Transverse colon (tissue), 4 donors: ENCODE data around the gene TMEM222.

ENCODE experiments used
- CTCF ChIP-seq, 5 experiments: fragments of 200-600 bp in 3 of 5; fragments of 450-650 bp in 2 of 5; sonication (generic) in 3 of 5; IDR thresholded peaks; 1 replicate in 2 of 5; 2 replicates in 3 of 5; pipeline ENCODE4 v1.5.1; 2016 to 2017; ENCODE audit warnings: antibody characterized with exemption in 5 of 5, inconsistent platforms in 3 of 5, mild to moderate bottlenecking in 2 of 5, moderate library complexity in 1 of 5
- POLR2AphosphoS5 ChIP-seq, 3 donors: sonication (generic); formaldehyde crosslinking; IDR thresholded peaks; one replicate each; pipeline ENCODE4 v1.6.1; 2016; ENCODE audit warnings: antibody characterized with exemption in 3 of 3

DNA sequence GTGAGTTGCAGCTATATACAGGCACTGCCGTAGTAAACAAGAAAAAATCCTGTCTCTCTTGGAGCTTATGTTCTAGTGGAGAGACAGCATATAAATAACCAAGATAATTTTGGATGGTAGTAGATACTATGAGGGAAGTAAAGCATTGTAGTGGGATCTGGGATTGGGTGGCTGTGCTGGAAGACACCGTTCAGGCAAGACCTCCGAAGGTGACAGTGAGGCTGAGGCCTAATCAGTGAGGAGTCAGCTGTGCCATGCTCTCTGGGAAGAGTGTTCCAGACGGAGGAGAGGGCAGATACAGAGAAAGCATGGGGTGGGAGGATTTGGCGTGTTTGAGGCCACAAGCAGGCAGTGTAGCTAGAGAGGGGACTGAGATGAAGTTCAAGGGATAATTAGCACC lies 6.0 kb downstream of the TMEM222 start:
- TF ChIP-seq CTCF (IDR thresholded peaks at IDR 0.05) = no peak
- TF ChIP-seq POLR2AphosphoS5 (IDR thresholded peaks at IDR 0.05) = no peak
